OCI-LY3 (cell line): ENCODE results near the gene HNRNPA1L2.

ENCODE experiments used
- EZH2phosphoT487 ChIP-seq: fragments of 200-600 bp; shearing (Covaris generic); IDR thresholded peaks from 2 replicates; pipeline ENCODE4 v1.6.1; 2018; ENCODE audit warnings: antibody characterized with exemption, mixed run types, low read depth
- TF ChIP-seq, protein P1 (sequence below): fragments of 200-600, 300-600 bp; sonication (generic); IDR thresholded peaks from 2 replicates; pipeline ENCODE4 v1.5.1; 2014; ENCODE audit warnings: antibody characterized with exemption, low read length, low read depth

DNA sequence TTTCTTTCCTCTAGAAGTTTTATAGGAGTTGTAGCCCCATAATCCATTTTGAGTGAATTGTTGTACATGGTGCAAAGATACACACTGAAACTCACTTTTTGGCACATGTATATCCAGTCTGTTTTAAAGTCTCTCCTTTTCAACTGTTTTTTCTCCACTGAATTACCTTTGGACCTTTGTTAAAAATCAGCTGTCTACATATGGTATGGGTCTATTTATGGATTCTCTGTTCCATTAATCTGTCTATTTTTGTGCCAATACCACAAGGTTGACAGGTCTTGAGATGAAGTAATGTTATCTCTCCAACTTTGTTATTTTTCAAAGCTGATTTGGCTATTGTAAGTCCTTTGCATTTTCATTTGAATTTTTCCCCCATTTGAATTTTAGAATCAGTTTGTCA is 4.7 kb downstream of the HNRNPA1L2 start:
- TF ChIP-seq, protein P1, sequence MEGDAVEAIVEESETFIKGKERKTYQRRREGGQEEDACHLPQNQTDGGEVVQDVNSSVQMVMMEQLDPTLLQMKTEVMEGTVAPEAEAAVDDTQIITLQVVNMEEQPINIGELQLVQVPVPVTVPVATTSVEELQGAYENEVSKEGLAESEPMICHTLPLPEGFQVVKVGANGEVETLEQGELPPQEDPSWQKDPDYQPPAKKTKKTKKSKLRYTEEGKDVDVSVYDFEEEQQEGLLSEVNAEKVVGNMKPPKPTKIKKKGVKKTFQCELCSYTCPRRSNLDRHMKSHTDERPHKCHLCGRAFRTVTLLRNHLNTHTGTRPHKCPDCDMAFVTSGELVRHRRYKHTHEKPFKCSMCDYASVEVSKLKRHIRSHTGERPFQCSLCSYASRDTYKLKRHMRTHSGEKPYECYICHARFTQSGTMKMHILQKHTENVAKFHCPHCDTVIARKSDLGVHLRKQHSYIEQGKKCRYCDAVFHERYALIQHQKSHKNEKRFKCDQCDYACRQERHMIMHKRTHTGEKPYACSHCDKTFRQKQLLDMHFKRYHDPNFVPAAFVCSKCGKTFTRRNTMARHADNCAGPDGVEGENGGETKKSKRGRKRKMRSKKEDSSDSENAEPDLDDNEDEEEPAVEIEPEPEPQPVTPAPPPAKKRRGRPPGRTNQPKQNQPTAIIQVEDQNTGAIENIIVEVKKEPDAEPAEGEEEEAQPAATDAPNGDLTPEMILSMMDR, result no peak
- no peak for TF ChIP-seq EZH2phosphoT487
